Measurements from ENCODE around the gene TAPBP.

DNA sequence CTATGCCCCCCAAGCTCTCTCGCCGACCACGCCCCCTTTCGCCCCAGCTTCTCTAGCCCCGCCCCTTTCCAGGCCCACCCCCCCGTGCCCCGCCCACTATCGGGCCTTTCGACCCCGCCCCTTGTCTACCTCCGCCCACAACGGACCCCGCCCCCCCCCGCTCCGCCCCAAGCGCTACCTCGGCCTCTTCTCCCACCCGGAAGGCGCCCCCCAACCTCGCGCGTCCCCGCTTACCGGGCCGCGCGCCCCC is 3.5 kb upstream of the TAPBP start:
- TF ChIP-seq, protein P1, sequence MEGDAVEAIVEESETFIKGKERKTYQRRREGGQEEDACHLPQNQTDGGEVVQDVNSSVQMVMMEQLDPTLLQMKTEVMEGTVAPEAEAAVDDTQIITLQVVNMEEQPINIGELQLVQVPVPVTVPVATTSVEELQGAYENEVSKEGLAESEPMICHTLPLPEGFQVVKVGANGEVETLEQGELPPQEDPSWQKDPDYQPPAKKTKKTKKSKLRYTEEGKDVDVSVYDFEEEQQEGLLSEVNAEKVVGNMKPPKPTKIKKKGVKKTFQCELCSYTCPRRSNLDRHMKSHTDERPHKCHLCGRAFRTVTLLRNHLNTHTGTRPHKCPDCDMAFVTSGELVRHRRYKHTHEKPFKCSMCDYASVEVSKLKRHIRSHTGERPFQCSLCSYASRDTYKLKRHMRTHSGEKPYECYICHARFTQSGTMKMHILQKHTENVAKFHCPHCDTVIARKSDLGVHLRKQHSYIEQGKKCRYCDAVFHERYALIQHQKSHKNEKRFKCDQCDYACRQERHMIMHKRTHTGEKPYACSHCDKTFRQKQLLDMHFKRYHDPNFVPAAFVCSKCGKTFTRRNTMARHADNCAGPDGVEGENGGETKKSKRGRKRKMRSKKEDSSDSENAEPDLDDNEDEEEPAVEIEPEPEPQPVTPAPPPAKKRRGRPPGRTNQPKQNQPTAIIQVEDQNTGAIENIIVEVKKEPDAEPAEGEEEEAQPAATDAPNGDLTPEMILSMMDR (conservative IDR thresholded peaks at IDR 0.05) = no peak
- no peak for TF ChIP-seq ZFX (IDR thresholded peaks at IDR 0.05)
